Endothelial cell of umbilical vein (primary cell): Measurements from ENCODE around the gene KCNE1. TPM values are rescaled to one million over a fixed set of nuclear protein-coding genes. Genes with fewer than 3 reads are reported as not detected.

ENCODE experiments used
- BruUV-seq: library from RNA; stranded (reverse); fragments of 400-500 nt; replicated peaks from 2 replicates; lab custom pipeline; 2021; lab: Mats Ljungman, UMichigan
- CTCF ChIA-PET: fragments of 300-600, 350-600 bp; sonication (Branson Sonifier 250); formaldehyde crosslinking; loops from one replicate; lab custom pipeline; 2021; ENCODE audit warnings: antibody characterized with exemption, inconsistent platforms; lab: Charles Lee
- POLR2A ChIA-PET: fragments of 300-600, 350-600 bp; sonication (Branson Sonifier 250); formaldehyde crosslinking; loops from one replicate; lab custom pipeline; 2021; ENCODE audit warnings: antibody characterized with exemption, inconsistent platforms; lab: Charles Lee
- DNase-seq: peaks from one replicate; pipeline ENCODE4 v3.0.0-alpha.2; 2011; ENCODE audit warnings: low read depth, low spot score
- FAIRE-seq: peaks from 2 replicates; lab custom pipeline; 2011; peaks lifted over from hg19 to GRCh38; lab: Jason Lieb, UNC
- H2AFZ ChIP-seq: 2 replicates; pipeline ENCODE4 v1.6.0; 2012; ENCODE audit warnings: low read depth, low read length, control low read depth, inconsistent platforms
- H3K27ac ChIP-seq: 2 replicates; pipeline ENCODE4 v1.5.1; 2011; ENCODE audit warnings: low read depth, mild to moderate bottlenecking, control low read depth, low read length, moderate library complexity; ENCODE audit not compliant: insufficient read depth
- H3K27me3 ChIP-seq, 2 experiments: 2 replicates each; pipeline versions ENCODE4 v1.6.0 to v1.6.1; 2011; ENCODE audit warnings: low read length in 2 of 2, mixed read lengths in 1 of 2; ENCODE audit not compliant: control insufficient read depth in 2 of 2, insufficient read depth in 2 of 2
- H3K36me3 ChIP-seq, 2 experiments: 2 replicates in 1 of 2; 3 replicates in 1 of 2; pipeline ENCODE4 v1.5.1; 2011; ENCODE audit warnings: low read length in 2 of 2, mild to moderate bottlenecking in 1 of 2, moderate library complexity in 1 of 2; ENCODE audit not compliant: control insufficient read depth in 2 of 2, insufficient read depth in 2 of 2; ENCODE audit errors: extremely low read depth in 1 of 2
- H3K4me1 ChIP-seq: 3 replicates; pipeline ENCODE4 v1.5.1; 2011; ENCODE audit warnings: mild to moderate bottlenecking, low read length; ENCODE audit not compliant: control insufficient read depth, insufficient read depth; ENCODE audit errors: extremely low read depth
- H3K4me2 ChIP-seq: 2 replicates; pipeline ENCODE4 v1.6.1; 2011; ENCODE audit warnings: low read length, control low read depth, mixed read lengths; ENCODE audit not compliant: insufficient read depth
- H3K4me3 ChIP-seq, 3 experiments: fragments of 200-600 bp in 1 of 3; sonication (generic), shearing (Covaris generic) in 1 of 3; replicated peaks in 1 of 3; 2 replicates each; pipeline ENCODE4 v1.5.1; 2011 to 2016; ENCODE audit warnings: control low read depth in 3 of 3, low read length in 3 of 3, mild to moderate bottlenecking in 2 of 3, inconsistent platforms in 1 of 3, low read depth in 1 of 3, moderate library complexity in 1 of 3; ENCODE audit not compliant: insufficient read depth in 1 of 3
- H3K79me2 ChIP-seq: 2 replicates; pipeline ENCODE4 v1.6.0; 2012; ENCODE audit warnings: low read length, inconsistent platforms; ENCODE audit not compliant: control insufficient read depth, insufficient read depth
- H3K9ac ChIP-seq: replicated peaks from 2 replicates; pipeline ENCODE3; 2011; ENCODE audit warnings: low read length, control low read depth; ENCODE audit not compliant: insufficient read depth; ENCODE audit errors: extremely low read depth
- H3K9me1 ChIP-seq: replicated peaks from 3 replicates; pipeline ENCODE4 v1.6.0; 2011; ENCODE audit warnings: mild to moderate bottlenecking, low read length; ENCODE audit not compliant: control insufficient read depth, insufficient read depth; ENCODE audit errors: extremely low read depth
- H3K9me3 ChIP-seq: replicated peaks from 2 replicates; pipeline ENCODE4 v1.5.1; 2012; ENCODE audit warnings: low read length, inconsistent platforms; ENCODE audit not compliant: control insufficient read depth, insufficient read depth
- H4K20me1 ChIP-seq: replicated peaks from 2 replicates; pipeline ENCODE3; 2011; ENCODE audit warnings: mild to moderate bottlenecking, low read length; ENCODE audit not compliant: control insufficient read depth, insufficient read depth; ENCODE audit errors: extremely low read depth
- CTCF ChIP-seq, 2 donors: IDR thresholded peaks; 1 replicate in 1 of 2; 2 replicates in 1 of 2; pipeline ENCODE4 v1.5.1; 2011; ENCODE audit warnings: low read length in 2 of 2, mild to moderate bottlenecking in 2 of 2, moderate library complexity in 2 of 2, control low read depth in 1 of 2, inconsistent platforms in 1 of 2, low read depth in 1 of 2; ENCODE audit not compliant: insufficient read depth in 1 of 2; ENCODE audit errors: extremely low read depth in 1 of 2
- EZH2 ChIP-seq: IDR thresholded peaks from 2 replicates; pipeline ENCODE4 v1.6.1; 2012; ENCODE audit warnings: borderline replicate concordance, low read depth, mild to moderate bottlenecking, moderate library complexity, low read length, inconsistent platforms; ENCODE audit not compliant: severe bottlenecking
- FOS ChIP-seq: IDR thresholded peaks from 2 replicates; pipeline ENCODE4 v1.6.1; 2011; ENCODE audit warnings: mild to moderate bottlenecking, low read length, moderate library complexity, borderline replicate concordance; ENCODE audit not compliant: insufficient read depth
- GATA2 ChIP-seq: IDR thresholded peaks from 2 replicates; pipeline ENCODE4 v1.7.0; 2011; ENCODE audit warnings: low read depth, mild to moderate bottlenecking, moderate library complexity, mixed read lengths, low read length; ENCODE audit not compliant: insufficient read length, insufficient read depth
- JUN ChIP-seq: IDR thresholded peaks from 2 replicates; pipeline ENCODE4 v1.6.1; 2011; ENCODE audit warnings: borderline replicate concordance, low read depth; ENCODE audit not compliant: insufficient read length, insufficient read depth
- MYC ChIP-seq: IDR thresholded peaks from one replicate; pipeline ENCODE4 v1.6.1; 2011; ENCODE audit warnings: mild to moderate bottlenecking, low read depth, low read length
- POLR2A ChIP-seq: IDR thresholded peaks from 2 replicates; pipeline ENCODE4 v1.6.1; 2012; ENCODE audit warnings: low read depth, mild to moderate bottlenecking, control low read depth, low read length
- dilution Hi-C: fragments of 300-500 bp; cut with MboI; formaldehyde crosslinking; loops from one replicate; pipeline ENCODE4 v1.15.0; 2019; ENCODE audit warnings: low sequenced_read_pairs; ENCODE audit not compliant: extremely low pct_ligation_motif_present
- intact Hi-C: fragments of 100-400 bp; cut with micrococcal nuclease; formaldehyde crosslinking; loops from one replicate; pipeline ENCODE4 v1.10.0; 2022
- polyA plus RNA-seq, 4 experiments: library from polyadenylated mRNA; depleted of rRNA in 3 of 4; stranded (reverse) in 3 of 4; unstranded in 1 of 4; fragments of >200 nt; gene quantifications; 2 replicates each; pipeline versions ENCODE4 v1.2.1 to v1.2.3, GENCODE V29; 2011 to 2012; ENCODE audit warnings: missing spikeins in 1 of 4
- total RNA-seq: library from RNA; stranded (reverse); gene quantifications from 2 replicates; pipeline ENCODE4 v1.2.3, GENCODE V29; 2021
- TF ChIP-seq, protein P1 (sequence below): IDR thresholded peaks from 2 replicates; pipeline ENCODE4 v1.6.1; 2011; ENCODE audit not compliant: insufficient read depth, insufficient read length

The KCNE1 gene
- total and polyA plus RNA-seq, 2 donors (not counting 3 experiments of a cell fraction or from before 2014, with no cell fraction given): 0.10 to 0.38 TPM

DNA sequence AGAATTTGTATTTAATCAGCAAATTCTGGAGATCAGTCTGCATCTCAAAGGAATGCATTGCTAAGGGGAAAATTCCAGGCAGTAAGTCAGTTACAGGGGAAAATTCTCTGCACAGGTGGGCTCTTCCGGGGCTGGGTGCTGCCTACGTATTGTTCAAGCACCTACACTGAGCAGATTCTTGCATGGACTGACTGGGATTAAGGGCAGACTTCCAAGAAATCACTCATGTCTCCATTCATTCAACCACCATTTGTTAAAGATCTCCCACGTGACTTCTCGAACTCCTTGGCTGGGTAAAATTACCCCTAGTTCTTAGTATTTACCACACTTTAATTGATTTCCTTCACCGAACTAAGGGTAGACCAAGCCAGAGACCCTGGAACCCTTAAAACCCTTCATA is 28.2 kb upstream of the KCNE1 start:
- no peaks in the 10 kb centered on the region for H3K27me3 ChIP-seq
- H3K9me1 ChIP-seq: no peaks in the 10 kb centered on the region
- no peaks in the 10 kb centered on the region for H3K4me1 ChIP-seq
- H3K79me2 ChIP-seq: no peaks in the 10 kb centered on the region
- H2AFZ ChIP-seq: no peak overlapping the region
- no peaks in the 10 kb centered on the region for H3K9me3 ChIP-seq
- ChIA-PET POLR2A (no interaction called here), CTCF (interaction anchor here (1.6 to 6.9 kb wide), 4 partner anchors 13 to 43 kb away, joined by 4 to 113 read pairs (median 10); partner anchors contain the start of gene KCNE1)
- no peak overlapping the region for H3K4me3 ChIP-seq
- FAIRE-seq (no peak), DNase-seq (no peak)
- H4K20me1 ChIP-seq: no peaks in the 10 kb centered on the region
- no TSS peak for BruUV-seq
- intact Hi-C loops (no loop called here), dilution Hi-C loops (no loop called here)
- no peak overlapping the region for H3K27ac ChIP-seq
- H3K36me3 ChIP-seq: no peaks in the 10 kb centered on the region
- TF ChIP-seq MYC (no peak), FOS (no peak), GATA2 (no peak), EZH2 (no peak), CTCF (IDR thresholded peaks at IDR 0.05; ENCODE audit: extremely low read depth in 1 of 2, insufficient read depth in 1 of 2, low read depth in 1 of 2, low read length in 2 of 2) (no peak), POLR2A (no peak), JUN (no peak)
- TF ChIP-seq, protein P1, sequence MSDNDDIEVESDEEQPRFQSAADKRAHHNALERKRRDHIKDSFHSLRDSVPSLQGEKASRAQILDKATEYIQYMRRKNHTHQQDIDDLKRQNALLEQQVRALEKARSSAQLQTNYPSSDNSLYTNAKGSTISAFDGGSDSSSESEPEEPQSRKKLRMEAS: no peak
- H3K9ac ChIP-seq: no peak overlapping the region
- no peak overlapping the region for H3K4me2 ChIP-seq
